GM20431 (cell line): Measurements from ENCODE around the gene DSC3.

Source experiments
- in situ Hi-C: fragments of 300-500 bp; cut with MseI, MboI; formaldehyde crosslinking; loops from one replicate; pipeline ENCODE4 v1.15.0; 2020; ENCODE audit warnings: low sequenced_read_pairs; ENCODE audit not compliant: unreplicated experiment

The DSC3 gene

GRCh38 chr18:31042406-31043181 lies at the start of gene DSC3:
DSC3 (minus strand) TSS chr18:31042742; CDS start chr18:31042660, 82 bp downstream.
- in situ Hi-C loops: no loop called here

- in situ Hi-C loops: no loop called here
Observed at GRCh38 chr18:31091350-31091749, 48.8 kb upstream of the DSC3 start.

- in situ Hi-C loops: no loop called here
Observed at GRCh38 chr18:31088532-31088931, 46.0 kb upstream of the DSC3 start.

- in situ Hi-C loops: no loop called here
Observed at GRCh38 chr18:31079973-31080372, 37.4 kb upstream of the DSC3 start.

- in situ Hi-C loops: no loop called here
Observed at GRCh38 chr18:31077878-31078277, 35.3 kb upstream of the DSC3 start.

- in situ Hi-C loops: no loop called here
Observed at GRCh38 chr18:31072175-31072574, 29.6 kb upstream of the DSC3 start.

- in situ Hi-C loops: no loop called here
Observed at GRCh38 chr18:31070206-31070605, 27.7 kb upstream of the DSC3 start.

- in situ Hi-C loops: no loop called here
Observed at GRCh38 chr18:31066266-31066665, 23.7 kb upstream of the DSC3 start.

- in situ Hi-C loops: no loop called here
Observed at GRCh38 chr18:31065036-31065773, 22.7 kb upstream of the DSC3 start.

- in situ Hi-C loops: no loop called here
Observed at GRCh38 chr18:31064130-31064529, 21.6 kb upstream of the DSC3 start.

GRCh38 chr18:31061945-31062344 lies 19.4 kb upstream of the DSC3 start:
- in situ Hi-C loops: no loop called here

GRCh38 chr18:31058897-31059296 lies 16.4 kb upstream of the DSC3 start:
- in situ Hi-C loops: no loop called here

- in situ Hi-C loops: no loop called here
Observed at GRCh38 chr18:31057917-31058316, 15.4 kb upstream of the DSC3 start.

- in situ Hi-C loops: no loop called here
Observed at GRCh38 chr18:31057051-31057450, 14.5 kb upstream of the DSC3 start.

GRCh38 chr18:31056296-31056695 lies 13.8 kb upstream of the DSC3 start:
- in situ Hi-C loops: no loop called here

GRCh38 chr18:31050635-31051034 lies 8.1 kb upstream of the DSC3 start:
- in situ Hi-C loops: no loop called here

- in situ Hi-C loops: no loop called here
Observed at GRCh38 chr18:31049189-31049588, 6.6 kb upstream of the DSC3 start.

GRCh38 chr18:31048216-31048615 lies 5.7 kb upstream of the DSC3 start:
- in situ Hi-C loops: no loop called here

- in situ Hi-C loops: no loop called here
Observed at GRCh38 chr18:31046916-31047315, 4.4 kb upstream of the DSC3 start.

GRCh38 chr18:31045599-31045998 lies 3.1 kb upstream of the DSC3 start:
- in situ Hi-C loops: no loop called here

- in situ Hi-C loops: no loop called here
Observed at GRCh38 chr18:31044926-31045325, 2.4 kb upstream of the DSC3 start.

- in situ Hi-C loops: no loop called here
Observed at GRCh38 chr18:31043709-31044108, 1.2 kb upstream of the DSC3 start.
